Smooth muscle cell of the brain vasculature (primary cell): Measurements from ENCODE around the gene HOXD9.

Experiments
- DNase-seq: peaks from one replicate; pipeline ENCODE4 v3.0.0-alpha.2; 2012; ENCODE audit warnings: low read depth, low spot score

HOXD9 gene

GRCh38 chr2:176122683-176123410 is at the start of gene HOXD9:
TSS of gene HOXD9 (plus strand) at chr2:176122719. CDS start at chr2:176122769, 50 bp downstream.
- no peak for DNase-seq

DNA sequence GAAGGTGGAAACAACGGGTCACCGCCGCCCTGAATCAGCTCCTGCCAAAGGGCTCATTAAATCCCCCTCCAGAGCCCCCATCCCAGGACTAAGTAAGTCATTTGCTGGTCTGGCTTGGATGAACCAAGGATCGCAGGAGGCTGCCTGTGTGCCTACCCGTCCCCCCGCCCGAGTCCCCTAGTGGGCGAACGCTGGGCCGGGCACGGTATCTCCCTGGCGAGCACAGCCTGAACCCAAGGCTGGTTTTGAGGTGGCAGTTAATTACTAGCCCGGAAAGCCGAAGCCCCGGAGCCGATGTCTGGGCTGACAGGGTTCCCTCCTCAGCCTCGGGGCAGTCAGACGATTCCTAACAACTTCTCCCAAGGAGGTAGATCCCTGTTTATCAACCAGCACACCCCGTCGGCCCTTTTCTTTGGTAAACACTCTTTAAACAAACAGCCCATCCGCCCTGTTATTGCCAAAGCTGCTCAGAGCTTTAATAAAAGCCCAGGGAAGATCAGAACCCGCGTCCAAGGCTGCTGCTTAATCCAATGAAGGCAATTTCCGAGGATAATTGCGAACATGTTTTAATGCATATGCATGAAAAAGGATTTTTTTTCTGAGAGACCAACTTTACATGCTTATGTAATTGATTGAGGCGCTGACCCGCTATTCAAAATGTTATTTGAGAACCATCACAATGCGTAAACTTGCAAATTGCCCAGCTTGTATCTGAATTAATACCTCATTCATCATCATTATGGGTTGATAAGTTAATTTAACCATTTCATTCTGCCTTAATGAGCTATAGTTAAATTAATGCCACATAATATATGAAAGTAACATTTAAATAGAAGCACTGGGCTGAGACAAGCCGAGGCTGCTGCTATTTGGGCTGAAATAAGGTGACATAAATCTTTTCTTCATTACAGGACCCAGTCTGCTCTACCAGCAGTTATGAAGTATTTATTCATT is 49.3 kb upstream of the HOXD9 start:
- no peak for DNase-seq

- no peak for DNase-seq
These were observed 47.5 kb upstream of the HOXD9 start for GRCh38 chr2:176074919-176075425.

DNA sequence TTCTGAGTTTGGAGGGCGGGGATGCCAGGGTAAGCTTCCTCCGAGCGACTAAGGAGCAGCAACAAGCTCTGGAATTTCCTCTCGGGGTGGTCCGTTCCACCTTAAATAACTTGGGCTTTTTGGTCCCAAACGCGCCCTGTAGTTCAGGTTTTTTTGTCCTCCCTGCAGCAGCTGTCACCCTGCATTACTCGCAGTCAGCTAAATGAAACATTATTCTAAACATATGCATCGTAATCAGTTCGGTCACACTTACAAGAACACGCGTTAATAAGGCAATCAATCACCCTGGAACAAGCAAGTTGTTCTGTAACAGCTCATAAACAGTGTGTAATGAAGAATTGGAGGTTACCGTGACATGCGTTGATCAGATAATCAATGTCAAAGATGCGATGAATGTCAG is 47.0 kb upstream of the HOXD9 start:
- no peak for DNase-seq

GRCh38 chr2:176076063-176076462 is 46.5 kb upstream of the HOXD9 start:
- DNase-seq = no peak

DNA sequence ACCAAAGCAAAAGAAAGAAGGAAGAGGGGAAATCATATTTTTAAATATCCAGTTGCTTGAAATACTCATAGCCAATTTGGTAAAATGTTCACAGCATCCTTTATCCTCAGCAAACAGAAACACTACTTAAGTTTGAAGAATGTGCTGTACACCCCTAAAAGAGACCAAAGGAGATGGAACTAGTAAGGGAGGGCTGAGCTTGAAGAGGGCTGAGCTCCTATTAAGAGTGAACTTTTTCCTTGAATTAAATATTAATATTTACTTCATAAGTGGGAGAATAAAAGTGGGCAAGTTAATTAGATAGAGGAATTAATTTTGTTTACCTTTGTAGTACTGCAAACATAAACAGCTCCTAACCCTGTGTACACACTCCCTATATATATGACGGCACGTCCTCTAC is 45.7 kb upstream of the HOXD9 start:
- no peak for DNase-seq

DNA sequence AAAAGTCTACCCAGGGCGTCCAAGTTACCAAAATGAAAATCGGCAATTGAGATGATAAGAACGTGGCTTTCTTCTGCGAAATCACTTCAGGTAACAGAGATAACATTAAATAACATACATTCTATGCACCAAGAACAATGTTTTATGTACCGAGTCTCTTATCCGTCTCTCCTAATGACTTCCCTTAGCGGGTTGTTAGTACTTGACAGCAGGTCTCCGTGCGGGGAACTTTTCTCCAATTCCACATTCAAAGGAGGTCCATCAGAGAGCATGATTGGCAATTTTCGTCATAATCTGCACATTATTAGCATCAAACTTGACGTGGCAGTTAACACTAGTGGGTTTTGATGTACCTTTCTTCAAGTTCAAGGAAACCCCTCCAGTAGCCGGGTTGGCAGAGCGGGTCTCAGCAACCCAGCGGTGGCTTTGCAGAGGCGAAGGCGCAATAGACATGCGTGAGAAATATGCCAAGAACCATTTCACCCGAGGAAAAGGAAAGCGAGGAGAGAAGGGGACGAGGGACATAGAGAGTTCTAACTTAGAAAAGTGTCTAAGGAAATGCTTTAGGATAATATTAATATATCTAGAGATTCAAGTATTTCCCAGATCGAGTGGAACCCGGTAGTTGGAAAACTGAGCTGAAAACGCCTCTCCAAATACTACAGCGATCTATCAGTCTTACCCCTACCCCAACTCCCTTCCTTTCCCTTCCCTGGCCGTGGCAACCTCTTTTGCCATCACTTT is 43.8 kb upstream of the HOXD9 start:
- DNase-seq = no peak

DNA sequence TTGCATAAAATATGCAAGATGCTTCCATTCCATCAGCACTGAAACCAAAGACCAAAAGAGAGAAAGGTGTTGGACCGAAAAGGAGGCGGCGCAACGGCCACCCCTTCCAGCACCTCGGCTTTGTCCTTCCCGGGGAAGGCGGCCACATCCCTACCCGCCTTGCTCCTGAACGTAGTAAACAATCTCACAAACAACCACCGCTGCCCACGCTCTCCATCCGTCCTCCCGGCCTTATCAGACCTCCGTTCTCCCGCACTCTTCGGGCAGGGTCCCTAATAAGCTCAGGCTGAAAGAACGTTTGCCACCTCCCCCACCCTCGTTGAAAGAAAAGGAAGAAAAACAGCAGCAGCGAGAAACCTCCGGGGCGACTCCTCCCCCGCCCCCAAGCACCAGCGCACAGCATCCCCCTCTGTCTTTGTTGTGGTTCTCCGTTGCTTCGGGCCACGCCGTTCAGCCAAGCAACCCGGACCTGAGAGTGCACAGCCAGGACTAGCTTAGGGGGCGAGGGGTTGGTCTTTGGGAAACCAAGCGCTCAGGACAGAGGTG is 43.2 kb upstream of the HOXD9 start:
- no peak for DNase-seq

- no peak for DNase-seq
These were observed 42.5 kb upstream of the HOXD9 start for GRCh38 chr2:176079831-176080539.

DNA sequence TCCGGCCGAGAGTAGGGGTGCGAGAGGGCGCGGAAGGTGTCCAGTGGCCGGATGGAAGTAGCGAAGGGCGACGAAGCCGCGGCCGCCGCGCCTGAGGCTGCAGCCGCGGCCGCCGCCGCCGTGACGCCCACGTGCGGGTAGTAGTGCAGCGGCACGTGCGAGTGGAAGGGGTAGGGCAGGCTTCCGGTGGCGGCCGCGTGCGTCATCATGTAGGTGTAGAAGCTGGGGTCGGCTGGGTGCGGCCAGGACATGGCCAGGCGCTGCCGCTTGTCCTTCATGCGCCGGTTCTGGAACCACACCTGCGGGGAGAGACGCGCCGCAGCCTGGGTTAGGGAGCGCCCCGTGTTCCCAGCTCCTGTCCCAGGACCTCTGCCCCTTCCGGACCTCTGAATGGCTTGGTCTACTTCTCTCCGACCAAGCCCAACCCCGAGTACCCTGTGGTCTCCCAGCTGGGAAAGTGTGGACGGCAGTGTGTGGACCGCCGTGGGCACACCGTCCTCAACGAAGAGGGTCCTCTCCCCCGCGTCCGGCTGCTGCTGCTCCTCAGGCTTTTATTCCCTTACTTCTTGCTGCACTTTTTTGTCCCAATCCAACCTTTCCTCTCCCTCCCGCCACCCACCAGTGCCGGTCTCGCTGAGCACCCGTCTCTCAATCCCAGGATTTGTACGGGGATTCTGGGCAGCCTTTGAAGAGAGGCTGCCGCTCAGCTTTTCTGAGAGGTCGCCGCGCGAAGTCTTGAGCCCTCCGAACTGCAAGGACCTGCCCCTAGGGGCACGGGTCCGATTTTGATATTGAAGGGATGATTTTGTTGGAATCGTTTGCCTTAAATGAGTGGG is 41.8 kb upstream of the HOXD9 start:
- no peak for DNase-seq

DNA sequence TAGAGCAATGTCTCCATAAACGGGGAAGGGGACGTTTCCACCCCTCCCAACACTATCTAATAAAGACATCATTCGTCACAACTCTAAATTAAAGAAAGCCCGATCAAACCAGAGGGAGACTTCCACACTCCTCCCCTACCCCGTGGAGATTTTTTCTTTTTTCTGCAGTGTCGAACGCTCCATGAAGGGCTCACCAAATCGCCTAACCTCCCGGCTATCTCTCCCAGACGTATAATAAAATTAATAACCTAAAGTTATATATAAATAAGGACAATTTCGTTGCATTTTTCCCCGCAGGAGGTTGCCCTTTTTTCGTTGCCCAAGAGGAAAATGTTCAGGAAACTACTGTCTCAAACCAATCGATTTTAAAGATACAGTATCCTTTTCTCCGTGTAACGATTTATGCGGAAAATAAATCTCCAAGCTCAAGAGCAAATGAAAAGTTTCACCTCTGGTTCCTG is 41.1 kb upstream of the HOXD9 start:
- DNase-seq = no peak

DNA sequence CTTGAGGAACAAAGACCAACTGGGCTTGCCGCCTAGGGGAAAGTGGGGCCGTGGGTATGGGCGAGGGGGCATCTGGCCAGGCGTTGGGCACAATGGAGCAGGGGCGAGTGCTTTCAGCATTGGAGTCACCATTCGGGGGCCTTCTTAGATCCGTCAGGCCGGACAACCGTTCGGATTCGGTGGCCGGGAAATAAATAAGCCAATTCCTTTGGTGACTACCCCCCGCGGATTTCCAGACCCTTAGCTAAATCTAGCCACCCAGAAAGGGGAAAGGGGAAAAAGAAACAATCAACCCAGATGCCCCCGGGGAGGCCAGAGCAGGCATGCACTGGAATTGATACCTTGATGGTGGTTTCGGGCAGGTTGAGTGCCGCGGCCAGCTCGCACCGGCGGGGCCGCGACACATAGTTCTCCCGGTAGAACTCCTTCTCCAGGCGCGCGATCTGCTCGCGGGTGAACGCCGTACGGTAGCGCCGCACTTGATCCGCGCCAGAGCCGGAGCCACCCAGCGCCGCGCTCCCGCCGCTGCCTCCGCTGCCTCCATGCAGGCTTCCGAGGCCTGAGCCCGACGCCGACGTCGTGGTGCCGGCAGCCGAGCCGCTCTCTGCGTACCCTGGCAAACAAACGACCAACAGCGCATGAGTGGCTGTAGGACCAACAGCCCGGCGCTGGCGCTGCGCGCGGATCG is 40.5 kb upstream of the HOXD9 start:
- DNase-seq = no peak

GRCh38 chr2:176082525-176082823 is 40.0 kb upstream of the HOXD9 start:
- DNase-seq = no peak

GRCh38 chr2:176082824-176083751 is 39.4 kb upstream of the HOXD9 start:
- no peak for DNase-seq

DNA sequence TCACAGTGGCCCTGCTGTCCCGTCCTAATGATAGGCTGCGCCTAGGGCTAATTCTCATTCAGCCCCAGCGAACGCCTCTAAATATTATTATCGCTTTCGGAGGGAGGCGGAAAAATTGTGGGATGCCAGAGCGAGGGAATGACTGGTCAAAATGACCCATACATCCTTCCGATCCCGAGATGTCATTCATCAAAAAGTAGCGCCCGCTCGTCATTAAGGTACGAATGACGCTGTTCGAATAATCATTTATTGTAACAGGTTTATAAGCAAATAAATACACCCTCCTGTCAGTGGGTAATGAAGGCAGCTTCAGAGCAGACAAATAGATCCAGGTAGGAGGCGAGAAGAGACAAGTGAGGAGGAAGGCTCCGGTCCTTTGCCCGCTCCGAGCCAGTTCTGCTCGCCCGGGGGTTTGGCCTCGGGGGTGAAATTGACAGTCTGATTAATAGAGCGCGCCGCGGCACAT is 38.7 kb upstream of the HOXD9 start, which contains the start of gene EVX2:
Gene EVX2 (minus strand): TSS at position 167 of the 466 bp plus-strand sequence. CDS start 186 bp downstream, outside the sequence.
- no peak for DNase-seq

DNA sequence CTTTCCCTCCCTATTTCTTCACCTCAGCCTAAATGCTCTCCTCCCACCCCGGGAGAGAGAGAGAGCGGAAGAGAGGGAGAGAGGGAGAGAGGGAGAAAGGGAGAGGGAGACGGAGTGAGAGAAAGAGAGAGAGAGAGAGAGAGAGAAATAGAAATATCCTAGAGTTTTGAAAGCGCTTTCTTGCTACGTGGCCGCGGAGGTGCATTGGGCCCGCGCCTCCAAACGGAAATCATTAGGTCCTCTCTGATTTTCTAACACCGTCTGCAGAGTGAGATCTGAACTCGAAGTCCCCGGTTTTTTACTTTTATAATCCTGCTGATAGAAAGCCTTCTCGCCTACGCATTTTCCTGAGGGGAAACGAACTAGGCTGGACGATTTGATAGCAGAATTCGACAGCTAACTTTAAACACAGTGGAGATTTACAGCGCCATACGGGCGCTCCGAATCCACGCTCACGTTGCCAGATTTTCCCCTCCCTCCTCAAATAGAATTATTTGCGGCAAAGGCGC is 37.9 kb upstream of the HOXD9 start:
- no peak for DNase-seq

DNA sequence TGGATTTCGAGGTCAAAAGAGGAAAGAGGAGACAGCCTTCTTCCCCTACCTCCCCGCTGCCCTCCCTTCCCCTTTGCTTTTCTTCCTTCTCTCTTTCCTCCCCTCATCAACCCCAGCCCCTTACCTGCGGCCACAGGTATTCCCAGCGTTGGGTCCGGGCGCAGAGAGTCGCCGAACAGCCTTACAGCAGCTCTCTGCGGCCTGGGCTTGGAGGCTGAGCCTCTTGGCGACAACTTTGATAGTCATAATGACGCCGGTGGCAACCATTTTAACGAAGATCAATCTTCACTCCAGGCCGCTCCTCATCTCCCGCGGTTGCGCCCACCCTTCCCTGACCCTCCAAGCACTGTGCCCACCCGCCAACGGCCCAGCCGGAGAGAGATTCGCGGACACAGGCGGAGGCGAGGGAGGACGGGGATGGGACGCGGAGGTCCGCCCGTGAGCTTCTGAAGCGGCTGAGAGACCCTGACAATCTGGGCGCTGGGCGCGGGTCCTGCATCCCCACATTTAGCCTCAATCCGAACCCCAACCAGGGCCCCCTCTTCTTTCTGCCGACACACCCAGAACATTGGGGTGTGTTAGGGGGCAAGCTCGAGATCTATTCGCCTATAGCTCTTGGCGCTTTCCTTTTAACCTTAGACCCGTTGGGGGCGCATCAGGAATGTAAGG is 37.3 kb upstream of the HOXD9 start:
- DNase-seq = no peak
